GM21737 (cell line): ENCODE results near the gene DIPK1B.

Experiments used
- ATAC-seq: cut with Tn5 transposase; IDR thresholded peaks from one replicate; pipeline ENCODE4 v1.9.1; 2021; ENCODE audit warnings: mild to moderate bottlenecking, moderate library complexity; ENCODE audit not compliant: unreplicated experiment

Gene DIPK1B

DNA sequence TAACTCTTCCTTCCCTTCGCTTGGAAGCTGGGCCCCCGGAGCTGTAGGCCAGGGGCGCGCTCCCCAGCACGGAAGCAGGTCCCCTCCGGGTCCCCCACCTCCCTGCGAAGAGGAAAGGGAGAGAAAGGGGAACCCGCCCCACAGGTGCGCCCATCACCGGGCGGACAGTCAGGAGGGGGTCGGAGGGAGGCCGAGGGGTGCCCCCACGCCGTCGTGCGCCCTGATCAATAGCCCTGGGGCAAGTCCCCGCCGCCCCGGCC is 25.9 kb upstream of the DIPK1B start:
- ATAC-seq = no peak

DNA sequence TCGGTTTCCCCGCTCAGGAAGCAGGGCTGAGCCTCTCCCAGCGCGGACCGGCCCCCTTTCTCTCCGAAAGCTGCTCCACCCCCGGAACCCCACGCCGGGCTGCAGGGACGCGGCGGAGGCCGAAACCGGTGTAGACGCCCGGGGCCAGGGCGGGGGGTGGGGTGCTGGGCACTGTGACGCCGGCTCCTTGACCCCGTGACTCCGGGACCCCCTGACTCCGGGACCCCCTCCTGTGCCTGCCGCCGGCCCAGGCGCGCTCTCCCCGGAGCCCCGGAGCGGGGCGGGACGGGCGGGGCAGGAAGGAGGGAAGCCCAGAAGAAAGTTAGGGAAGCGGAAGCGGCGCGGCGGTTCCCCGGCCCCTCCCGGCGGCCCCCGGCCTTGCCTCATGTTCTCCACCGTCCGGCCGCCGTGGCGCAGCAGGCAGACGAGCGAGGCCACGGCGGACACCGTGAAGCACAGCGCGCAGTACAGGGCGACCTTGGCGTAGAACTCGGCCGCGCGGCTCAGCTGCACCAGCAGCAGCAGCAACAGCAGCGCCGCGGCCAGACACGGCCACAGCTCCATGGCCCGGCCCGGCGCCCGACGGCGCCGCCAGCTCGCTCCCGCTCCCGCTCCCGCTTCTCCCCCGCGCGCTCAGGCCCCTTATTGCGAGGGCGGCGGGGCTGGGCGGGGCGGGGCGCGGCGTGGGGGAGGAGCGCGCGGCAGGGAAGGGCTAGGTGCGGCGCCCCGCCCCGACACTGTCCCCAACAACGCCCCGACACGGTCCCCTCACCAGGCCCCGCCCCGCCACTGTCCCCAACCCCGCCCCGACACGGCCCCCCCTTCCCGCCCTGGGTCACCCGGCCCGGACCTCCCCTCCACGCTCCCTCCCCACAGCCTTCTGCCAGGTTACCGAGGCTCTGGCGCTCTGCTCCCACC is 25.3 kb upstream of the DIPK1B start, which contains the start of gene AGPAT2:
Gene AGPAT2, minus strand, starts transcription at position 664 of the 918 bp plus-strand sequence. Its CDS starts 100 bp downstream, at position 564.
- ATAC-seq = peak; percentile 52

GRCh38 chr9:136687721-136688223 is 24.6 kb upstream of the DIPK1B start:
- ATAC-seq = no peak

GRCh38 chr9:136688274-136689107 is 23.9 kb upstream of the DIPK1B start:
- ATAC-seq = no peak

DNA sequence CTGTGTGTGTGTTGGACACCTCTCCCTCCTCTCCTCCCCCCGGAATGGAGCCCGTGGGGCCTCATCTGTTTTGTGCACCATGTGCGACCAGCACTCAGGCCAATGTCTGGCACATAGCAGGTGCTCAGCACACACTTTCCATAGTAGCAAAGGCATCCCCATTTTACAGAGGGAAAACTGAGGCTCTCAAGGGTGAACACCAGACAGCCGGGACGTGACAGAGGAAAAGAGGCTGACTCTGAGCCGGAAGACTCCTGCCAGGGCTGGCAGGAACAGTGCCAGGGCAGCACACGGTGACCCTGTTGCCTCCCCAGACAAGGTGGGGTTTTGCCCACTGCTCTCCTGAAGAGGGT is 23.3 kb upstream of the DIPK1B start:
- ATAC-seq = no peak

- ATAC-seq = no peak
Measured at GRCh38 chr9:136690104-136690805, 22.1 kb upstream of the DIPK1B start.

DNA sequence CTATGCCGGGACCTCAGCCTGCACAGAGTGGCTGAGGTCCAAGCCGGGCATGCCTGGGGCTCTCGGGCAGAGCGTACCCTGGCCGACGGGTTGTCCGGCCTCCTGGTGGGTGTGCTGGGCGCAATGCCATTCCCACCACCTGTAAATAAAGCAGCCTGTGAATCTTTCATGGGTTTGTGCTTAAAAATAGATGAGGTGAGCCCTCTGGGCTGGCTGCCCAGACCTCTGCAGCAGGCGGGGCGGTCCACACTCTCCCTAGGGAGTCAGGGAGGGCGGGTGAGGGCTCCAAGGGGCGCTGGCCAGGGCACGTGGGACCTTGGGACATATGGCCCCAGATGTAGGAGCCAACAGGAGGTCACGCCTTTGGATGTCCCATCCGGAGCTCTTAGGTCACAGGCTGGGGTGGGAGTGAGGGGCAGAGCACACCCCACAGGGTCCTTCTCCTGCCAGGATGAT is 21.5 kb upstream of the DIPK1B start:
- no peak for ATAC-seq

- no peak for ATAC-seq
Measured at GRCh38 chr9:136691316-136692184, 20.8 kb upstream of the DIPK1B start.

GRCh38 chr9:136692185-136693134 is 19.9 kb upstream of the DIPK1B start:
- ATAC-seq = no peak

- ATAC-seq = no peak
Measured at GRCh38 chr9:136693135-136693489, 19.3 kb upstream of the DIPK1B start.

DNA sequence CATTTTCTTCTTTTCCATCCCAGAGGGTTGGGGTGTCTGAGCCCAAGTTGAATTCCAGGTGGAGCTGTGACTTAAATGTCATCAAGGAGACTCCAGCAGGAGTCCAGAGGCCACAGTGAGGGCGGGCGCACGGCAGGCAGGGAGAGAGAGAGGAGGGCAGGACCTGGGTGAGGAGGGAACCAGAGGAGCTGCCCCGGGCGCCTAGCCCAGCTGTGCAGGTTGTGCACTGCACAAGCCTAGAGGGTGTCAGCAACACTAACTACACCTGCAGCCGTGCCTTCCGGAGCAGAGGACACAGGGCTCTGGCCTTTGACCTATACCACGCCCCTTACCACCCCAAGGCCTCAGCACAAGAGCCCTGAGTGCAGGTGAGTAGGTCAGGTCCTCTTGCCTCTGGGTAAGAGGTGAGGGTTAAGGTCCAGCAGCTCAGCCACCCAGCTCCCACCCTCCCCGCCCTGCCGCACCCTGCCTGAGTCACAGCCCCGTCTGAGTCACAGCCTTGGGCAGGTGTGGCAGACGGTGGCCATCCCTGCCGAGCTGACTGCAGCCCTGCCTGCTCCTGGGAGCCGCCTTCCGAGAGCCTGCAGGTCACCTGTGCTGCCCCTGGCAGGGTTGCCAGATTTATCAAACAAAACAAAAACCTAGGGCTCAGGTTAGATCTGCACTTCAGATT is 18.7 kb upstream of the DIPK1B start:
- ATAC-seq = no peak

DNA sequence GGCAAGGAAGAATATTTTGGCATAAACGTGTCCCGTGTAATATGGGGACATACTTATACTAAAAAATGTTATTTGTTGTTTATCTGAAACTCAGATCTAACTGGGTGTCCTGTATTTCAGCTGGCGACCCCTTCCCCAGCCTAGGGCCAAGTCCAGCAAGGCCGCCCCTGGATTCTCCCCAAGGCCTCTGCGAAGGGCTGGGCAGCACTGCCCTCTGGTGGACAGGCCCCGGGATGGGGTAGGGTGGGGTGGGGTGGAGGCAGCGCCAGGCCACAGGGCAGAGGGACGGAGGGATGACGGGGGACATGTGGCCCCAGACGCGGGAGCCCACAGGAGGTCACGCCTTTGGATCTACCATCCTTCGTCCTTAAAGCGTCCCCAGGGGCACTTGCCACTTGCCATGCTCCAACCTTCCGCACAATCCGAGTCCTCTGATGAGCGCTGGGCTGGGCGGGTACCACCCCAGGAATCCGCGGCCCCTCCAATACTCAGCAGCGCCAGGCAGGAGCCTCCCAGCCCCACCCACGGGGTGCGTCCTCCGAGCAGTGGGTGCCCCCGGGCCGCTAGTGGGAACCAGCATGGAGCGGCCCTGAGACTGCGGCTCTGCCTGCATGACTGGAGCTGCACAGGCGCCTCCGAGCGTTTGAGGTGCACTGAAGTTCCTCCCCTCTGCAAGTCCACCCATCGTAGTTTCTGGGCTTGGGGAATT is 18.1 kb upstream of the DIPK1B start:
- no peak for ATAC-seq

DNA sequence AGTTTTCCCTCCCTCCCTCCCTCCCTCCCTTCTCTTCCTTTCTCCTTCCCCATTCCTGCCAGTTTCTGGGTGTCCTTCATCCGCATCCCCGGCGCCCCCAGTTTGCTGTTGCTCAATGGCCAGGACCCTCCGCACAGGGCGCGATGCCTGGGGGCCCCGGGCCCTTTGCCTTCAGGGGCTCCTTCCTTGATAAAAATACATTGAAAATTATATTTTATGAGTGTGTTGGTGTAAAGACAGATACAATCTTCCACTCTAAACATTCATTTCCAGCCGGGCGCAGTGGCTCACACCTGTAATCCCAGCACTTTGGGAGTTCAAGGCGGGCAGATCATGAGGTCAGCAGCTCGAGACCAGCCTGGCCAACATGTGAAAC is 17.5 kb upstream of the DIPK1B start:
- no peak for ATAC-seq

DNA sequence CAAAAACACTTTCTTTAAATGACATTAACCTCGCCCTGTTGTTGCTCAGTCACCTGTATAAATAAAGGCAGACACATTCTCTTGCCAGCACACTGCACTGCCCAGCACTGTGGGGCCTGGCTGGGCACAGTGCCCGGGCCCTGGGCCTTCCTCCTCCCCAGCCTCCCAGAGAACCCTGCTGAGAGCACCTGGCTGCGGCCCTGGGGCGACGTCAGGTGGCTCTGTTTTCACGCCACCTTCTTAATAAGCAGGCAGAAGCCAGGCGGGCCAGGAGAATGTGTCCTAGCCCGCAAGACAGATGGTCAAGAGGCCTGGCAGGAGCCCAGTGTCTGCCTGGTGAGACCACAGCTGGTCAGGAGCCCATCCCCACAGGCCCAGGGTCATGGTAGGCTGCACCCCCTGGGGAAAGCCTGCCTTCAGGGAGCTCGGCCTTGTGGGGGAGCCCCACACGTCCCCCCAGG is 16.9 kb upstream of the DIPK1B start:
- no peak for ATAC-seq

DNA sequence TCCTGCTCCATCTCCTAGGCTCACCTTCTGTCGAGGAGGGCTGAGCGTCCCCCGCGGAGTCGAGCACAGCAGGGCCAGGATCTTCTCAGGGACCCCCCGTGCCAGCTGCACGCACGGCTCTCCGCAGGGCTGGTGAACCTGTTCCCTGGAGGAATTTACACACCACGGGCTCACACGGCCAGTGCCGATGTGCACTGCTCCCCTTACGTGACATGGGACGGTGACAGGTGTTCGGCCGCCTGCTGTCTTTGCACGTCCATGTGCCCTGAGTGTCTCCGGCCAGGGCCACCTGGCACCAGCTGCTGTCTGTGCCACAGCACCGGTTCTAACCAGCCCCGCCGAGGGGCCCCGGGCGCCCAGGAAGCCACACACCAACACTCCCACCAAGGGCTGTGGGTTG is 16.4 kb upstream of the DIPK1B start:
- ATAC-seq = no peak

DNA sequence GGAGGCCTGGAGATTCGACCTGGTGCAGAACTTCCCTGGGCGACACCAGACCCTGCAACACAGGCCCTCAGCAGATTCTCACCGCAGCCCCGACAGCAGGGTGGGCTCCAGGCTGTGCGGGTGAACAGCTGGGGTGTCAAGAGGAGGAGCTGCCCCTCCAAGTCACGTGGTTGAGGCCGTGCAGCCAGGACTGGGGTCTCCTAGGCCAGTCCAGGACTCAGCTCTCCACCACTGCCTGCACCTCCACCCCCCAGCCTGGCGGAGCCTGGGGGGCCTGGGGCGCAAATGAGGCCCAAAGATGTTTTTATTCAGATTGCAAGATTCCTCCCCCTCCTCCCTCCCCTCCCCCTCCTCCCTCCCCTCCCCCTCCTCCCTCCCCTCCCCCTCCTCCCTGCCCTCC is 15.9 kb upstream of the DIPK1B start:
- no peak for ATAC-seq

- no peak for ATAC-seq
Measured at GRCh38 chr9:136697146-136697820, 15.1 kb upstream of the DIPK1B start.
